Measurements from ENCODE around the gene MAD1L1.

The MAD1L1 gene

DNA sequence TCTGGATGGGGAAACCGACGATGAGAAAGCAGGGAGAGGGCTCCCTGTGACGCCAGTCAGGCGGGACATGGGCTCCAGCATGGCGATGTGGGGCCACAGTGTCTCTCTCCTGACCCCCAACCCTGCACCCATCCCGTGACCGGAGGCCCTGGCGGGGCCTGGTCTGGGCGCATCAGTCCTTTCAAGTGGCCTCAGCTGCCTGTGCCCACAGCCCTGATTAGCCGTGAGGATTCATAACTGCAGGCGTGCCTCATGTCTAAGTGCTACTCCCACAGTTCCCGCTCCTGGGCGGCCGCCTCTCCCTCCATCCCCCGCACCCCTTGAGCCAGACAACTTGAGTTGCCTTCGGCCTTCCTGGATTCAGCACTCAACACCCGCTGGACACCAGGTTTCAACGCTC, 321.9 kb downstream of the MAD1L1 start:
- no peak for DNase-seq (ENCODE audit: low spot score)

DNA sequence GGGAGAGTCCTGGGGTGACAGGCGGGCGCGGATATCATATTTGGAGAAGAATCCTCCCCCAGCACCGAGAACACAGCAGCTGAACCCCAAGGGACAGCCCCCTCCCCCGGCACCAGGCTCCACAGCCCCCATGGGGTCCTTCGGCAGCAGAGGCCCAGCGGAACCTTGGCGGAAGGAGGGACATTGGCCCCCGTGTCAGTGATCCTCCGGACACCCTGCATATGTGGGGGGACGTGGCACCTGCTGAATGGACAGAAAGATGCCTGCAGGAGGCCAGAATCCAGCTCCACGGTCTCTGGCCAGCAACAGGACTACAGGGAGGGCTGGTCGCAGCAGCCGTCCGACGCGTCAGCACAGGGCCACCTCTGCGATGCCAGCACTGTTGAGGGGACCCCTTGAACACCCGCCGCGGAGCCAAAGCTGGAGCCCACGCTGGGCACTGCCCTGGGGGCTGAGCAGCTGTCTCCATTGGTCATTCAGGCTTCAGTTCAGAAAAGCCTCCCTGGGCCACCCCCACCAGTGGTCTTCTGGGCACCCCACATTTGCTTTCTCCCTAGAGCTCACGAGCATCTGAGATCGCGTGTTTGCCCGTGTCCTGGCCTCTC, 322.6 kb downstream of the MAD1L1 start:
- DNase-seq (ENCODE audit: low spot score): no peak

DNA sequence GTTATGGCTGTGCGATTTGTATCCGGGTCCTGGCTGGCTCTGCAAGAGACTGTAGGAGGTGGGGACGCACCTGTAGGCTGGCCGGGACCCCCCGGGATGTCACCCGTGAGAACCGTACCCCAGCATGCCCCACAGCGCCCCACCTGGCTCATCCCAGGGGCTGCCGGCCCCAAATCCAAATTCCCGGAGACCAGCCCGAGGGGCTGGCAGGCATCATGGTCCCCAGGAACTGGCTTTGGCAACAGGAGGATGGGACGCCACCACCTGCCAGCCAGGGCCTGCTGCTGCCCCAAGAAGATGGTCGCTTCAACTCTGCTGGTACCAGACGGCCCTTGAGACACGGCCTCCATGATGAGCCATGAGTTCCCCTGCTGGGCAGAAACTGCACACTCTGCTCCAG, 323.3 kb downstream of the MAD1L1 start:
- no peak for DNase-seq (ENCODE audit: low spot score)

DNA sequence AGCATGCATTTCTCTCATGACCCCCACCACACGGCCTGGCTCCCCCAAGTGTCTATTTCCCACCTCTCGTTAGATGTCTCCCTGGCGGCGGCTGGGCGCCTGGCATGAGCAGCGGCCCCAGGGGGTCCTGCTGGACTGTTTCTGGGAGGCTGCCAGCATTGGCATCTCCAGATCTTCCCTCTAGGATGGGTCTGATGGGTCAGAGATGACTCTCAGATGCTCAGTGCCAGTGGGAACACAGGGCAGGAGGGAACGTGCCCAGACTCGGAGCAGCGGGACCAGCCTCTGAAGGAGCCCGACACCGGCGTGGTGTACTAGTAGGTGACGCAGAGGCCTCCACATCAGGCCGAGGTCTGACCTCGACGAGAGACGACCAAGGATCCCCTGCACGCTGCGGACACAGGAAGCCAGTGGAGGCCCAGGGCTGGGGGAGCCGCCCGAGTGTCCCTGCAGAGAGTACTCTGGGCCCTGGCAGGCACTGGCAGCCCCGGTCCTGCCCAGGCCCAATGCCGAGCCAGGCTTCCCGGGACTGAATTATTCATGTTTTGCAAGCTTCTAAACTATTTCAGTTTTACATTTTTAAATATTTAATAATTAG, 323.8 kb downstream of the MAD1L1 start:
- DNase-seq (ENCODE audit: low spot score): no peak

DNA sequence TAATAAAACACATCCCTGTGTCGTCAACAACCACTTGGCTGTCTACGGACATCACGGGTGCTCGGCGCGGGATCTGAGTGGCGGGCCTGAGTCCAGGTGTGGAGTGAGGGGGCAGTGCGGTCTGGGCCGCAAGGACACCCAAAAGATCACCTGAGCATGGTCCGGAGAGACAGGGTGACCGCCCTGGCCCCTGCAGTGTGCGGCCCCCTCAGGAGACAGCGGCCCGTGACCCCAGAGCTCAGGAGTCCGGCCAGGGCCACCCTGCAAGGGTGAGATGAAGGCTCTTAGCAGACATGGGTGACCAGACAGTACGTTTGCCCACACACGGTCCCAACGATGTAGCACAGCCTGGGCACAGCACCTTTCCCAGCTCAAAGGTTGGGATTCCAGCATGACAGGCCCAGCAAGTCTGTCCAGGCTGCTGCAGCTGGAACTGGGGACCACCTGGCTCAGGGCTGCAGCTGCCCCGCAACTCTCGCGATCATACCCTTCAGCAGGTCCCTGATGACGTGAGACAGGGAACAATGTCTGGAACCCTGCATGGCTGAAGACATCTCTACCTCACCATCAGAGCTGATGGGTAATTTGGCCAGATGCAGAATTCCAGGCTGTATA, 324.9 kb downstream of the MAD1L1 start:
- DNase-seq (ENCODE audit: low spot score): no peak

DNA sequence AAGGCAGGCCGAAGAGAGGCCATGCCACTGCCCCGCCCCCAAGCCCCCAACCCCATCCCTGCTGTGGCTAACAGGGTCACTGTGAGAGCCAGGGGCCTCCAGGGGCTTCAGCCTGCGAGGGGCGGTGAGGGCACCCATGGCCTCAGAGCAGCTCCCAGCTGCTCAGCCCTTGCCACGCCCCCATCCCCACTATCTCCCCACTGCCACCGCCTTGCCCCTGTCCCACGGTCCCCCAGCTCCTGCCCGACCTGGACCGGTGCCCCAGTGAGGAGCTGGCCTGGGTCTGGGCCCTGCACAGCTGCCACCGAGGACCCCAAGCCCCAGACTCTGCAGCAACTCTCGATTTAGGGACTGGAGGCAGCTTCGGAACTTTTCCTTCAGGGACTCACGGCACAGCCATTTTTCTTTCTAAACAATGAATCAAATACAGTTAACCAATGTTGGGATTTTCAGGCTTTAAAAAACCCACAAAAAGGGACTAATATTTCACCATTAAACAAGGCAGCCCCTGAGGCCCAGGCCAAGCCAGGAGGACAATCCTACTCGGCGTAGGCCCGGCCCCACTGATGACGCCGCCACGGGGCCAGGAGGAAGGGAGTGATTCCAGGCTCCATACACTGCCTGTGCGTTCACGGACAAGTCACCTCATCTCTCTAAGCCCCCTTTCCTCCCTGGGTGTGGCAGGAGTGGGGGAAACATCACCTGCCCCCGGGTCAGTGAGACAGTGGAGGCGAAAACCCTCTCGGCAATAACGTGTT, 325.6 kb downstream of the MAD1L1 start:
- DNase-seq (ENCODE audit: low spot score): no peak

DNA sequence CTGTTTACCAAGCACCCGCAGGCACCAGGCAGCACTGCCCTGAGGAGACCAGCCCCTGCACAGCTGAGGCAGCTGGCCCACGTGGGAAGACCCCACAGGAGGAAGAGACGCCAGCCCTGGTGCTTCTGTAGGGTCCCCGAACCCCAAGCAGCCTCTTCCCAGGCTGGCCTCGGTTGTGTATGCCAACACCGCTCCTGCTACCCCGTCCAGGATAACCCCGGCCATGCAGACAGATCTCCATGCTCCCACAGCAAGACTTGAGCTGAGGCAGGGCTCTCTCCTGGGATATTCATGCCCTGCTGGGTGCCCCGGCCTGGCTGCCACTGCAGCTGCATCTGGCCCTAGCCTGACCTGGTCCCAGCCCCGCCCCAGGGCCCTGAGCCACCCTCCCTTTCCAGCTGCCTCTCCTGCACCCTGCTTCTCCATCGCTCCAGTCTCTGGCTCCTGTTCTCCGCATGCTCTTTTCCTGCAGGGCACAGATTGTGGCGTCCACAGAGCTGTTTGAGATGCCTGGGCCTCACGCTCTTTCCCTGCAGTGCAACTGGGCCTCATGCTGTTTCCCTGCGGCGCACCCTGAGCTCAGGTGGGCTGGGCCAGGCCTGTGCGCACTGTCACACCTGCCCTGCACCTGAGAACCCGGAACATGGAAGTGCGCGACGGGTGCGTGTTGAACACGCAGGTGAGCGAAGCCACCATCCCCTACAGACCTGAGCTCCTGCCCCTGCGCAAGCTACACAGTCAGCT, 326.5 kb downstream of the MAD1L1 start:
- no peak for DNase-seq (ENCODE audit: low spot score)

DNA sequence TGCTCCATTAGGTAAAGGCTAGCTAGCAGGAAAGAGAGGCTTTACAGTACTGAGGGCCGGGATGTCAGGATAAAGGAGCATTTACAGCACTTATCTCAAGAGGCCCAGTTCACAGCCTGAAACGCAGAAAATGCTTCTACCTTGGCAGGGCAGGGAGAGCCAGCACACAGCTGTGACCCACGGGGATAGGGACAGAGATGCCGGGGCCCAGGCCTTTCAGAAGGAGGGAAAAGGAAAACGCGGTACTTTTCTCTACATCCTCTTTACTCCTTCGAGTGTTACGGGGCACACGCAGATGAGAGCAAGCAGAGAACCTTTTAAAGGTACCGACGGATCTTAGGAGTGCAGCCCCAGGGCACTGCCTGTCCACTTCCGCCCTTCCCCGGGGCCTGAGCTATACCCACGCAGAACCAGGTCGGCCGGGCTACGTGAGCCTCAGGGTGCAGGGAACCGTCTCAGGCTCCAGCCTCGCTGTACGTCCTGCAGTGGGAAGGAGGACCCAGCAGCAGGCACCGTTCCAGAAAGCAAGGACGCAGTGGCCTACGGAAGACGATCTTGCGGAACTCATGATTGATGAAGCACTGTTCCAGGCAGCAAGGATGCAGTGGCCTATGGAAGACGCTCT, 330.4 kb downstream of the MAD1L1 start:
- DNase-seq (ENCODE audit: low spot score): no peak

DNA sequence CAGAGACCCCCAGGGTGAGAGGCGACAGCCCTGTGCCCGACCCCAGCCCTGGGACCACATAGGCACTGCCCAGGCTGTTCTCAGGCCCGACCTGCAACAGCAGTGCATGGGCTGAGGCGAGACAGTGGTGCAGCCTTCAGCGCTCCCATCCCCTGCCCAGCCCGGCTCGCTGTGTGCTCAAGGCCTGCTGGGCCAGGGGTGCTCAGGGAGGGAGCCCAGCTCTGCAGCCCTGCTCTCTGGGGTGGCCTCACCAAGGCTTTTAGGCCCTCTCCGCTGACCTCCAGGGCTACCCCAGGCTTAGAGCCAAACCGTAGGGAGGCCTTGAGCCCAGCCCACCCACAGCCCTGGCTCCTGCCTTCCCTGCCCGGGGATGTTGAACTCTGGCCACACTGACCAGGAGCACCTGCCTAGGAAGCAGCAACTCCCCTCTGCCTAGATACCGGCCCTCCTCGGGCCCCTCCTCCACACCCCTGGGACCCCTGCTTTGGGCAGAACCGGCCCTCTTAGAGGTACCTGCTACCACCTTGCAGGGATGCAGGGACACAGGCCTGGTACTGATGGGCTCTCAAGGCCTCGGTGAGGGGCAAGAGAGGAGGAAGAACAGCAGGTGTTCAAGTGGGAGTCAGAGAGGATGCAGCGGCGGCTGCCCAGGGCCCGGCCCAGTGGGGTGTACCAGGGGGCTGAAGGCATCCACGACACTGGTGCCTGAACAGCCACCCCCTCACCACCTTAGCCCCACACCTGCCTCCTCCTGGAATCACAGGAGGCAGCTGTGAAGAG, 331.1 kb downstream of the MAD1L1 start:
- DNase-seq (ENCODE audit: low spot score): no peak

DNA sequence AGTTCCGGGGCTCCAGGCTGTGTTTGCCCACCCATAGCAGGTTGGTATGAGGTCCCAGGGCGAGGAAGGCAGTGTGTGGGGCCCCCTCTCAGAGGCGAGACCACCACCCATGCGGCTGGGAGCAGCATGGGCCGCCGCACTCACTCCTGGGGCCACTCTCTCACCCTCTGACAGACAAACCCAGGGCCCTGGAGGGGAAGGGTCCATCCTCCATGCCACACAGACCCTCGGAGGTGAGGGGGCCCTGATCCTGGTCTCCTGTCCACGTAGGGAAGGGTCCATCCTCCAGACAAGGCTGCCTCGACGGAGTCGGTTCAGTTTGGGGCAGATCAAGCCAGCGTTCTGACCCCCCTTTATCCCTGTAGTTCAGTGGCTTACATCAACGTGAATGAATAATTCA, 331.9 kb downstream of the MAD1L1 start:
- DNase-seq (ENCODE audit: low spot score): no peak

DNA sequence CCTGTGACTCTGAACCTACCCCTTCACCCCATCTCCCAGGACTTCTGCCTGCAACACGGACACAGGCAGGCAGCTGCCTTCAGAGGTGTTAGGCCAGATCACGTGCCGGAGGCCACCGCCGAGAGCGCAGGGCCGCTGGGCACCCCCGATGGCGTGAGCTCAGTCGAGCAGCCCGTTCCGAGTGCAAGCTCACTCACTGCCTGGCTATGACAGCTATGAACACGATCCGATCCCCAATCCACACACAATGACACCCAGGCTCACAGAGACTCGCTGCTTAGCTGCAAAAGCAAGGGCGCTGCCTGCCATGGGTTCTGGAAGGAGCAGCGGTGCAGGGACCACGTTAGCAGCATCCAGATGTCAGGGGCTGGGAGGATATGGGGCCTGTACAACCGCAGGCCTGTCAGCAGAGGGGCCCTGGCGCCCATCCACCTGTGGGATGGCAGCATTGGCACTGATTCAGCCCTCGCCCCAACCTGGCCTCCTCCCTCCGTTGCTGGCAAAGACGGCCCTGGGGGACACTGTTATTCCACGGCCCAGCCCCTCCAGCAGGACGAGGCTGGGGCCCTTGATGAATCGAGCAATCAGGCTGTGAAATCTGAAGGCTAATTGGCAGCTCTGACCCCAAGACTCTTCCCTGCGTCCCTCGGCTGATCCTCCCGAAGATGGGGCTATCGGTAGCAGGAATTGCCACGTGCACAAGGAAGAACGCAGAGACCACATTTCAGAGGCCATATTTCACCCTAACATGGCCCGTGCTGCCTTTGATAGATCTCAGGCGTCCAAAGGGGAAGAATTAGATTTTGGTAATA, 332.6 kb downstream of the MAD1L1 start:
- DNase-seq (ENCODE audit: low spot score): no peak

DNA sequence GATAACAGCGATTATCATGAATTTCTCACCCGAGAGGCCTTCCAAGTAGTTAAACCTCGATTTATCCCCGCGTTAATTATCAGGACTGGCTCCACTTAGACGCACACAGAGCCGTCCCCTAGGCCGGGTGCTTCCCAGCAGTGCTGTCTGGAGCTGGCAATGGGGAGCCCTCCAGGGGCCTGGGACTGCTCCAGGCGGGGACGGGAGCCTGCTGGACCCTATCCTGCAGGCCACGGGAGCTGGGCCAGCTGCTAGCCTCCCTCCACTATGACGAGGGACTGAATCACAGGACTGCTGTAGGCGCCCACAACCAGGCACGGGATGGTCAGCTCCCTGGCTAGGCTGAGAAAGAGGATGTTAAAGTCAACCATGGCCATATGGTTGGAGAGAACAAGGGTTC, 333.5 kb downstream of the MAD1L1 start:
- peak; percentile 98 for DNase-seq (ENCODE audit: low spot score)

DNA sequence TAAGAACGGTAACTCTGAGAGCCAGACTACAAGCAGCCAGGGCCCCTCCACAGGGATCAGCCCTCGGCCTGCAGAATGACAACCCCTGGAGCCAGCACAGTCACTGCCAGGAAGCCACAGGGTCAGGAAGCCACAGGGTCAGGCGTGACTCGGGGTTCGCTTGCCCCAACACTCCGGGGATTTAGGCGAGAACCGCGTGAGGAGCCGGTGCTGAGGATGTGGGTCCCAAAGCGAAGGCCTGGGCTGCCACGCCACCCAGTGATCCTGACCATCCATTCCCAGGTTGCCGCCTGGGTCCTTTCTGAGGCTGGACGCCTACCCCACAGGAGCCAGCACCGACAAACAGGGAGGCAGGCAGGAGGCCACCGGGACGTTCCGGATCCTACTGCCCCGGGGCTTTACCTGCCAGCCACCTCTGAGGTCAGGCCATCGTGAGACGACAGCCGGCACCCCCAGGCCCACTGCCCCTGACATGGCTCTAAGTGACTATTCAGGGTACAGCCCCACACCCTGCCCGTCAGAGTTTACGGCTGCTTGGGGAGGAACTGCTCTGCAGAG, 334.0 kb downstream of the MAD1L1 start:
- DNase-seq (ENCODE audit: low spot score): peak; percentile 49

DNA sequence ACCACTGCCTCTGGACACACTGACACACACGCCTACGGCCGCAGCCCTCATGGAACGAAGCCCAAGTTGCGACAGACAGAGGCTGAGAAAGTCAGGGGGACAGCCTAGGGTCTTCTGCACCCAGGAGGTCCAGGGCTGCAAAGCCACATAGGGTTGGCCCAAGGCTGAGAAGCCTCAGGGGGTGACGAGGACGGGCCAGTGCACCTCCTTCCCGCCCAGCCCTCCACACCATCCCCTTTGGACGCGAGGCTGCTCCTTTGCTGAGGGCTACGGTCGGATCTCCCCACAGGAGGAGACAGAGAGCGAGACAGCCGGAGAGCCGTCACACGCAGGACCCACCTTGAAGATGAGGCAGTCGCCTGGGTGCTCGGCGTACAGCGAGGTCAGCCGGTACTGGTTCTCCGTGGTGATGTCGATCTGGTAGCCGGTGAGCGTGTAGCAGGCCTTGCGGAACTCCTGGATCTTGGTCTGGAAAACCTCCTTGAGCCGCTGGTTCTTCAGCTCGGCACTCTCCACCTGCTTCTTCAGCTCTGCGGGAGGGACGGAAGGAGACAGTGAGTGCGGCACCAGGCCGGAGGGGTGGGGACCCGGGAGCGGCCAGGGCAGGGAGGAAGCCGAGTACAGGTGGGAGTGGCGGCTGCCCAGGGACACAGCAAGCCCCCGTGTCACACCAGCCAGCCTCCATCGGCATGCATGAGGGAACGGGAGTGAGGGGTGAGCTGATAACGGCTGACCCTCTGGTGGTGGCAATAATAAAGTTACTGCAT, 334.7 kb downstream of the MAD1L1 start:
- DNase-seq (ENCODE audit: low spot score): no peak

DNA sequence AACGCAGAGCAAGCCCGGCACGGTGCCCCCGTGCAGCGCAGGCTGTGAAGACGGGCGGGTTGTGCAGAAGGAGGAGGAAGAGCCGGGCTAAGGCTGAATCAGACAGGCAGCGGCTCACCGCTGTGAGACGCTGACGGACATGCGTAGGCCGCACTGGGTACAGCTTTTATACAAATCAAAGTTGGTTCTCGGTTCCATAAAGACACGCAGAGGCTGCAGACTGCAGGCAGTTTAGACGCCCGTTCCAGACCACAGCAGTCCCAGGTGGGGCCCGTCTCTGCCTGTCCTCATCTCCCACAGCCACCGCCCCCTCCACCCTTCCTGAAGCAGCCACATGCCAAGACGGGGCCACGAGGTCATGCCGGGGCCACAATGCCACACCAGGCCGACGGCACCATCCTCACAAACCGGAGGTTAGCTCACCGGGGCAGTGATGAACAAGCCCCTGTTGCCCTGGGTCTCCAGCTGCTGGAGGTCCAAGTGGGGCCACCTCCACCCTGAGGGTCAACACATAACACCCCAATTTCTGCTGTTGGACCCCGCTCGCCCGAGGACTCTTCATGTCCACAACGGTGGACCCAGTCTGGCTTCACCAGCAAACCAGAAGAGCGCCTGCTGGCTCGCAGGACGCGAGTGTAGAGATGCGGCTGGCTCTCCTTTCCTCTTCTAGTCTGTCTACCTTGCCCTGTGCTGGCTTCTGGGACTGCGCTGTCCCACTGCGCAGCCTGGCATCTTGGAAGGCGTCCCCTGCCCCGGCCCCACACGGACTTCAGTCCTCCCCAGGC, 335.5 kb downstream of the MAD1L1 start:
- no peak for DNase-seq (ENCODE audit: low spot score)

DNA sequence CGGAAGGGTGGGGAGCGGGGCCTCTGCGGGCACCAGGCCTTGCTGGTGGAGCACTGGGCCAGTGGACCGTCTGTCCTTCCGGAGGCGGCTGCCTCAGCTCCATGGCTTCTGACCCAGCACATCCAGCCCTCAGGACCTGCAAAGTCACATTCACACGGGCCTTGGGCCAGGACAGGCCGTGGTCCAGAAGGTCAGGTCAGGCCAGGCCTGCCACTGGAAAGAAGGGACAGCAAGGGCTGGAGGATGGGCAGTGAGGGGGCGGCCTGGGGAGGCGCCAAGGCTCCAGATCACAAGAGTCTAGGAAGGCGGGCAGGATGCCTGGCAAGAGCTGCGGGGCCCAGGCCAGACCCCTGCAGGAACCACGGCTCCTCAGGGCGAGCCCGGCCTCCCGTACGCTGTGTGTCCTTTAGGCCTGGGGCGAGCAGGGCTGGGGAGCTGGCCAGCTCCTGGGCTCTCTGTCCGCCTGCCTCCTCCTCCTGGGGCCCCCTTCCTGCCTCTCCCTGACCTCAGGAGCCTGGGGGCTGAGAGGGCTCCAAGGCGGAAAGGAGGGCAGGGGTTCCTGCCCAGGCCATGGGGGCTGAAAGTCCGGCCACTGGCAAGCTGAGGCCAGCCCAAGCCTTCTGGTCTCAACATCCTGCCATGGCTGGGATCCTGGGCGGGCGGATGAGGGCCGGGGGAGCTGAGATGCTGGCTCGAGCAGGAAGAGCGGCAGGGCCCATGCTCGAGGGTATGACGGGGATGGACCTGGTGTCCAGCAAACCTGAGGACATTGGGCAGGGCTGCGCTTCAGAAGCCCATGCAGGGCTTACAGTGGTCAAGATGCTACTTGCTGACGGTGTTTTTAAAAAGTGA, 336.9 kb downstream of the MAD1L1 start:
- DNase-seq (ENCODE audit: low spot score): no peak

DNA sequence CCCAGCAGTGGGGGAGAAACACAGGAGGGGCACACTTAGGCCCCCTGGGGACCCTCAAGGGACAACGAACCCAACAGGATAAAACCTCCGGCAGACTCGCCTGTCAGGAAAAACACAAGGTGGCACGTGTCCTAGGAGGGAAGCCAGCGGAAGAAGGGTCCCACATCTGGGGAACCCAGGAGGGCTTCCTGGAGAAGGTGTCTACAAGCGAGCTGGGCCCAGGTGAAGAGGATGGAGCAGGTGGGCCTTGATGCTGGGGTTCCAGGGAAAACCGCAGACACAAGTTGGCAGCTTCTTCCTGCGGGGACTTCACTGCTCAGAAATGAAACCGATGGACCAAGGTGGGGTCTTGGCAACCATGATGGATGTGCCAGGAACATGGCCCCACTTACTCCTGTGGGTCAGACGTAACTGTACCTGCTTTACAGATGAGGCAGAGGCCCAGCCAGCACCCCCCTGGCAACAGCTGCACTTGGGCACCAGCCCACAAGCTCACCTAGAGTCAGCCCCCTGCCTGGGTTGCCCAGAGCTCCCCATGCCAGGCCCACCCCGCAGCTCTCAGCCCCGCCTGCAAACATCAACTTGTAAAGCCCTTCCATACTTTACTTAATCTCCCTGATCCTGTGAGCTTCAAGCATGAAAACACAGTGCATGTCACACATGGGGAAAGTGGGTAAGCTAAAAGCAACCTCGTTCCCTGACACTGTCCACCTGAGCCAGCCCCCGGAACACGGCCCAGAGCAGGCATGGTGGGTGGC, 337.7 kb downstream of the MAD1L1 start:
- DNase-seq (ENCODE audit: low spot score): no peak
